ENCODE measurements around the gene COX4I1. TPM values are rescaled to one million over a fixed set of nuclear protein-coding genes. Genes with fewer than 3 reads are reported as not detected.

Gene COX4I1
- total RNA-seq, 1 donor from 2014 or later, result 470 TPM

DNA sequence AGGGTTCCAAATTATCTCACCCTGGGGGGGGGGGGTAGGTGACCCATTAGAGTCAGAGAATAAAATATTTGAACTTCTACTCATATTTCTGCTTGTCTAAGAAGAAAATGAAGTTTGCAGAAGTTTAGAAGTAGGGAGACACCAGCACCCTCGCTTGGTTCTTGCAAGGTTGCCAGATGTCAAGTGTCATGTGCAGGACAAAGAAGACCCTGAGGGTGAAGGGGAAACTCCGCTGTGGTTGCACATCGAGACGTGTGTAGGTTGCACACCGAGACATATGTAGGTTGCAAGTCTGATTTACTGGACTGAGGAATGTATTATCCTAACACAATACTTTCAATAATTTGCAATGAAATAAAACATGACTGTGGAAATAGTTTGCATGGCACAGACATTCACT lies 57.1 kb downstream of the COX4I1 start:
- intact Hi-C loops (cut with micrococcal nuclease), result no loop called here

Other genes starting within 250 kb of the COX4I1 start
- gene GSE1, start 186.4 kb upstream of the COX4I1 start, total RNA-seq, result 30.2 and 31.6 TPM in 2 replicates
- gene GINS2, start 110.7 kb upstream of the COX4I1 start, total RNA-seq, result 39.6 and 40.9 TPM in 2 replicates
- gene C16orf74, start 48.6 kb upstream of the COX4I1 start, total RNA-seq, result 0.66 and 0.98 TPM in 2 replicates
- 36.2 and 41.8 TPM in 2 replicates for gene EMC8, start 151 bp upstream of the COX4I1 start, total RNA-seq
- gene IRF8, start 99.5 kb downstream of the COX4I1 start, total RNA-seq, result 16.9 and 17.5 TPM in 2 replicates

Measured in T-helper 1 cell treated with Interleukin-12 subunit alpha and Interleukin-12 subunit beta and Interleukin-4 antibody, amounts not matched to agents 30 ng/mL and 1 ng/mL, for 36 hours (primary cell).